Activated T-helper 9 cell treated with anti-CD3 and anti-CD28 coated beads, Interleukin-2, amount 50 U/mL, for 16 hours (primary cell): ENCODE results near the gene BPIFB3.
"Not testable (repeated sequence)": the region's sequence is repeated elsewhere in the genome, so short reads cannot be mapped to it uniquely, and the experiment has no call there.

Experiments used
- DNase-seq: peaks from one replicate; pipeline ENCODE4 v3.0.0-alpha.2; 2020; ENCODE audit warnings: low read depth

The BPIFB3 gene

GRCh38 chr20:33028875-33029274, 24.8 kb upstream of the BPIFB3 start:
- DNase-seq = no peak

- no peak for DNase-seq
These were observed 23.6 kb upstream of the BPIFB3 start for GRCh38 chr20:33030076-33030475.

GRCh38 chr20:33030569-33030968, 23.1 kb upstream of the BPIFB3 start:
- no peak for DNase-seq

GRCh38 chr20:33031531-33031930, 22.2 kb upstream of the BPIFB3 start, which contains the start of gene BPIFB6:
TSS of gene BPIFB6 (plus strand) at chr20:33031648. CDS start at chr20:33031648, 0 bp downstream.
- no peak for DNase-seq

- DNase-seq = no peak
These were observed 21.1 kb upstream of the BPIFB3 start for GRCh38 chr20:33032555-33032954.

GRCh38 chr20:33033381-33033780, 20.3 kb upstream of the BPIFB3 start:
- no peak for DNase-seq

GRCh38 chr20:33034115-33034514, 19.6 kb upstream of the BPIFB3 start:
- no peak for DNase-seq

- DNase-seq = no peak
These were observed 18.7 kb upstream of the BPIFB3 start for GRCh38 chr20:33034901-33035492.

- no peak for DNase-seq
These were observed 16.2 kb upstream of the BPIFB3 start for GRCh38 chr20:33037456-33037855.

- DNase-seq = no peak
These were observed 15.5 kb upstream of the BPIFB3 start for GRCh38 chr20:33038243-33038642.

GRCh38 chr20:33042430-33042829, 11.3 kb upstream of the BPIFB3 start:
- no peak for DNase-seq

- DNase-seq = no peak
These were observed 10.5 kb upstream of the BPIFB3 start for GRCh38 chr20:33042983-33043730.

GRCh38 chr20:33043731-33044181, 9.9 kb upstream of the BPIFB3 start:
- DNase-seq = no peak

GRCh38 chr20:33045129-33045721, 8.5 kb upstream of the BPIFB3 start:
- DNase-seq = not testable (repeated sequence)

GRCh38 chr20:33046412-33046811, 7.3 kb upstream of the BPIFB3 start:
- DNase-seq = no peak

- no peak for DNase-seq
These were observed 2.4 kb upstream of the BPIFB3 start for GRCh38 chr20:33051333-33051732.

- no peak for DNase-seq
These were observed 678 bp downstream of the BPIFB3 start for GRCh38 chr20:33054381-33054780.

GRCh38 chr20:33054791-33055190, 1.1 kb downstream of the BPIFB3 start:
- no peak for DNase-seq

GRCh38 chr20:33059136-33059535, 5.4 kb downstream of the BPIFB3 start:
- DNase-seq = no peak

GRCh38 chr20:33059741-33060390, 6.2 kb downstream of the BPIFB3 start:
- no peak for DNase-seq

- DNase-seq = no peak
These were observed 7.9 kb downstream of the BPIFB3 start for GRCh38 chr20:33061658-33062028.

GRCh38 chr20:33062105-33062824, 8.6 kb downstream of the BPIFB3 start:
- no peak for DNase-seq
